DND-41 (cell line): Measurements from ENCODE around the gene POMGNT2.

ENCODE experiments used
- ATAC-seq: fragments of 200-7000 bp; cut with Tn5 transposase; 3 replicates; pipeline ENCODE4 v1.9.1; 2021; ENCODE audit warnings: low read depth; ENCODE audit not compliant: insufficient read depth
- DNase-seq: peaks from one replicate; pipeline ENCODE4 v3.0.0-alpha.2; 2020
- H2AFZ ChIP-seq: 2 replicates; pipeline ENCODE4 v1.6.0; 2012; ENCODE audit warnings: low read depth, low read length
- H3K27ac ChIP-seq: 2 replicates; pipeline ENCODE4 v1.5.1; 2012; ENCODE audit warnings: low read length, inconsistent platforms
- H3K27me3 ChIP-seq: fragments of 200-600 bp; sonication (generic); 2 replicates; pipeline ENCODE4 v1.6.0; 2012; ENCODE audit warnings: low read length, mild to moderate bottlenecking, inconsistent platforms; ENCODE audit not compliant: insufficient read depth, poor library complexity
- H3K36me3 ChIP-seq: 2 replicates; pipeline ENCODE4 v1.5.1; 2012; ENCODE audit warnings: low read length, inconsistent platforms; ENCODE audit not compliant: insufficient read depth
- H3K4me1 ChIP-seq: 2 replicates; pipeline ENCODE4 v1.5.1; 2012; ENCODE audit warnings: mild to moderate bottlenecking, low read length; ENCODE audit not compliant: insufficient read depth
- H3K4me2 ChIP-seq: 2 replicates; pipeline ENCODE4 v1.6.0; 2012; ENCODE audit warnings: mild to moderate bottlenecking, moderate library complexity, low read length, inconsistent platforms; ENCODE audit not compliant: insufficient read depth
- H3K4me3 ChIP-seq, 2 experiments: fragments of 200-600 bp in 1 of 2; shearing (Covaris generic) in 1 of 2; 2 replicates each; pipeline ENCODE4 v1.5.1; 2012 to 2016; ENCODE audit warnings: inconsistent platforms in 2 of 2, low read length in 2 of 2, mild to moderate bottlenecking in 2 of 2, low read depth in 1 of 2, moderate library complexity in 1 of 2
- H3K79me2 ChIP-seq: 2 replicates; pipeline ENCODE4 v1.6.0; 2012; ENCODE audit warnings: low read length, inconsistent platforms; ENCODE audit not compliant: insufficient read depth
- H3K9ac ChIP-seq: 2 replicates; pipeline ENCODE4 v1.6.0; 2012; ENCODE audit warnings: low read depth, mild to moderate bottlenecking, inconsistent platforms, low read length, moderate library complexity
- H3K9me3 ChIP-seq: 2 replicates; pipeline ENCODE4 v1.5.1; 2012; ENCODE audit warnings: low read length, moderate library complexity, mild to moderate bottlenecking, inconsistent platforms; ENCODE audit not compliant: insufficient read depth, severe bottlenecking
- H4K20me1 ChIP-seq: 2 replicates; pipeline ENCODE4 v1.6.0; 2012; ENCODE audit warnings: low read length; ENCODE audit not compliant: insufficient read depth
- EZH2 ChIP-seq: IDR thresholded peaks from 3 replicates; pipeline ENCODE4 v1.6.1; 2012; ENCODE audit warnings: borderline replicate concordance, low read depth, mild to moderate bottlenecking, moderate library complexity, low read length, inconsistent platforms; ENCODE audit not compliant: severe bottlenecking
- TF ChIP-seq, protein P1 (sequence below): IDR thresholded peaks from 2 replicates; pipeline ENCODE4 v1.5.1; 2012; ENCODE audit warnings: borderline replicate concordance, low read length, moderate library complexity, mild to moderate bottlenecking; ENCODE audit not compliant: poor library complexity, severe bottlenecking; ENCODE audit errors: extremely low read depth

Gene POMGNT2

DNA sequence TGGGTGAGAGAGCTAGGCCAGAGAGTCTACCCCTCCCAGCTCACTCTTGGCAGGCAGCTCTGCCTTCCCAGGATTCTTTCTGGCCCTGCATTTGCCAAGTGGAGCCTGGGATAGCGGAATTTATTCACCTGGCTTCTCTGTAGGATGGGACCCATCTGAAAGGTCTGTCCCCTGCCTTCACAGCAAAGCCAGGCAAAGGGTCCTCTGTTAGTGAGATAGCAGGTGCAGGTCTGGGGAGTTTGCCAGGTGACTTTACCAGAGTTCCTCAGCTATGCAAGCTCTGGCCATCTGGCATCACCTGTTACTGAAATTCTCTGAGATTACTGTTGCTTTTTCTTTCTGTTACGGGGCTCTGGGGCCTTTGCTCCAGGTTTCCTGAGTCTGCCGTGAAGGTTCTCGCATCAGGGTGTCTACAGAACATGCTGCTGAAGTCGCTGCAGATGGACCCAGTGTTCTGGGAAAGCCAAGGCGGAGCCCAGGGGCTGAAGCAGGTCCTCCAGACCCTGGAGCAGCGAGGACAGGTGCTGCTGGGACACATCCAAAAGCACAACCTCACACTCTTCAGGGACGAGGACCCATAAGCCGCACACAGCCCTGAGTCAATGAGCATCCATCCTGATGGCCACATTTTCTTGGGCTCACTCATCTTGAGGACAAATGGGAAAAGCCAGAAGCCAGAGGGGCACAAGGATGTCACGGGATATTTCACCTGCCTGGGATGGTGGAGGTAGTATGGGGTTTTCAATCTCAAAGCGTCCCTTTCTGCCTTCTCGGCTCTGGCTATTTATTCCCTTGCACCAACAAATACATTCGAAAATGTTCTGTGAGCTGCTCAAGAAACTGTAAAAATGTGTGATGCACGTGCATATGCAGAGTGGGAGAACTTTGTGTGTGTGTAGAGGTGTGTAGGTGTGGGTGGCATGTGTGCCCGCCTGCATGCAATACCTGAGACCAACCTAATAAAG, 49.8 kb downstream of the POMGNT2 start:
- H3K27me3 ChIP-seq, result no peaks in the 10 kb centered on the region
- no peak for ATAC-seq
- H3K4me1 ChIP-seq, result no peaks in the 10 kb centered on the region

DNA sequence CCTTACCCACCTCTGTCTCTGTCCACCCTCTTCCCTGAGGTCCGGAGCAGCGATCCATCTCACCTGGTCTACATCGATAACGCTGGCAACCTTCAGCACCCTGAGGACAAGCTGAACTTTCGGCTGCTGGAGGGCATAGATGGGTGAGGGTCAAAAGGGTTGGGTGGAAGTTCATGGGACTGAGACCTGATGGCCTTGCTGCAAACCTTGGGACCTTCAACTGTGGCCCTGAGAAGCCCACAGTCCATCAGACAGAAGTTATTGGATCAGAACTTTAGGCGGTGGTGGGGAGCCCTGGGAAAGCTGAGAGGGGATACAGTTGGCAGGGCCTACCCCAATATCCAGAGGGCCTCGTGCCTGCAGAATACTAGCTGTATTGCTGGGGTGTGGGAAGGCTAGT, 50.5 kb downstream of the POMGNT2 start:
- H2AFZ ChIP-seq, result no peak overlapping the region
- no peak for DNase-seq

More for the DNA sequence above, 49.8 kb downstream of the POMGNT2 start:
- H3K36me3 ChIP-seq, result no peaks in the 10 kb centered on the region
- no peak overlapping the region for H2AFZ ChIP-seq
- H3K4me2 ChIP-seq, result no peak overlapping the region
- H3K79me2 ChIP-seq, result no peaks in the 10 kb centered on the region
- no peak for DNase-seq
- H4K20me1 ChIP-seq, result no peaks in the 10 kb centered on the region
- no peak overlapping the region for H3K9ac ChIP-seq
- no peak overlapping the region for H3K4me3 ChIP-seq
- TF ChIP-seq, protein P1, sequence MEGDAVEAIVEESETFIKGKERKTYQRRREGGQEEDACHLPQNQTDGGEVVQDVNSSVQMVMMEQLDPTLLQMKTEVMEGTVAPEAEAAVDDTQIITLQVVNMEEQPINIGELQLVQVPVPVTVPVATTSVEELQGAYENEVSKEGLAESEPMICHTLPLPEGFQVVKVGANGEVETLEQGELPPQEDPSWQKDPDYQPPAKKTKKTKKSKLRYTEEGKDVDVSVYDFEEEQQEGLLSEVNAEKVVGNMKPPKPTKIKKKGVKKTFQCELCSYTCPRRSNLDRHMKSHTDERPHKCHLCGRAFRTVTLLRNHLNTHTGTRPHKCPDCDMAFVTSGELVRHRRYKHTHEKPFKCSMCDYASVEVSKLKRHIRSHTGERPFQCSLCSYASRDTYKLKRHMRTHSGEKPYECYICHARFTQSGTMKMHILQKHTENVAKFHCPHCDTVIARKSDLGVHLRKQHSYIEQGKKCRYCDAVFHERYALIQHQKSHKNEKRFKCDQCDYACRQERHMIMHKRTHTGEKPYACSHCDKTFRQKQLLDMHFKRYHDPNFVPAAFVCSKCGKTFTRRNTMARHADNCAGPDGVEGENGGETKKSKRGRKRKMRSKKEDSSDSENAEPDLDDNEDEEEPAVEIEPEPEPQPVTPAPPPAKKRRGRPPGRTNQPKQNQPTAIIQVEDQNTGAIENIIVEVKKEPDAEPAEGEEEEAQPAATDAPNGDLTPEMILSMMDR, result no peak
- TF ChIP-seq EZH2, result no peak
- no peak overlapping the region for H3K27ac ChIP-seq
- H3K9me3 ChIP-seq, result peaks cover 6% of the 10 kb centered on the region

DNA sequence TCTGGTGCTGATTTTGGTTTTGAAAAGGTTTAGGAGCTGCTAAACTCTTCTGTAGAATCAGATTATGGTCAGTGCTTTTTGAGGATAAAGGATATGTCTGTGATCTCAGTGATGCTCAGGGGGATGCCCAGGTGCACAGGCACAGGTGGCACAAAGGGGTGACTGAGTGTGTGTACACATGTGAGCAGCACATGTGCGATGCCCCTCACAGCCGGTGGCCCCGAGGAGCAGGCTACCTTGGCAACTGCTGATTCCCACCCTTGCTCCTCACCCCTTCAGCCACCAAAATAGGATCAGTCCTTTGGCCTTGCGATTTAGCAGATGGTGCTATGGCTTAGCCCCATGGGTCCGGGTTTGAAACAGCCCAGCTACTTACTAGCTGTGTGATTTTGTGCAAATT, 51.1 kb downstream of the POMGNT2 start:
- H3K9ac ChIP-seq, result no peak overlapping the region
- no peaks in the 10 kb centered on the region for H3K79me2 ChIP-seq
- H3K4me2 ChIP-seq, result no peak overlapping the region
- no peaks in the 10 kb centered on the region for H3K4me1 ChIP-seq
- no peak overlapping the region for H3K4me3 ChIP-seq
- H3K9me3 ChIP-seq, result peaks cover 6% of the 10 kb centered on the region
- no peaks in the 10 kb centered on the region for H3K27me3 ChIP-seq
- H4K20me1 ChIP-seq, result no peaks in the 10 kb centered on the region
- no peak overlapping the region for H2AFZ ChIP-seq
- DNase-seq, result no peak
- no peak overlapping the region for H3K27ac ChIP-seq
- no peak for TF ChIP-seq EZH2
- TF ChIP-seq, protein P1, result no peak
- no peaks in the 10 kb centered on the region for H3K36me3 ChIP-seq
- ATAC-seq, result no peak

More for the DNA sequence above, 50.5 kb downstream of the POMGNT2 start:
- Histone ChIP-seq H3K4me1 (no peaks in the 10 kb centered on the region), H3K9me3 (peaks cover 6% of the 10 kb centered on the region), H3K27ac (no peak overlapping the region), H4K20me1 (no peaks in the 10 kb centered on the region), H3K9ac (no peak overlapping the region), H3K36me3 (no peaks in the 10 kb centered on the region), H3K4me3 (no peak overlapping the region), H3K4me2 (no peak overlapping the region), H3K27me3 (no peaks in the 10 kb centered on the region), H3K79me2 (no peaks in the 10 kb centered on the region)
- no peak for TF ChIP-seq EZH2
- TF ChIP-seq, protein P1, result no peak
- no peak for ATAC-seq
